Stimulated activated CD8-positive, alpha-beta memory T cell treated with anti-CD3 and anti-CD28 coated beads, Interleukin-7, amount 100 ng/mL, for 4 hours (primary cell): Measurements from ENCODE around the gene CCR2.
A peak's percentile ranks its signal among the peaks of the same experiment; 100 is the strongest.
"Not testable (repeated sequence)": the region's sequence is repeated elsewhere in the genome, so short reads cannot be mapped to it uniquely, and the experiment has no call there.

Experiments
- DNase-seq, 2 donors: peaks; one replicate each; pipeline ENCODE4 v3.0.0-alpha.2; 2020; ENCODE audit warnings: low read depth in 2 of 2

The CCR2 gene

DNA sequence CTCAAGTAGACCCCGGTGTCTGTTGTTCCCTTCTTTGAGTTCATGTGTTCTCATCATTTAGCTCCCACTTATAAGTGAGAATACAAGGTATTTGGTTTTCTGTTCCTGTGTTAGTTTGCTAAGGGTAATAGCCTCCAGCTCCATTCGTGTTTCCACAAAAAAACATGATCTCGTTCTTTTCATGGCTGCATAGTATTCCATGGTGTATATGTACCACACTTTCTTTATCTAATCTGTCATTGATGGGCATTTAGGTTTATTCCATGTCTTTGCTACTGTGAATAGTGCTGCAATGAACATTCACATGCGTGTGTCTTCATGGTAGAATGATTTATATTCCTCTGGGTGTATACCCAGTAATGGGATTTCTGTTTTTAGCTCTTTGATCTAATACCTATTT, 49.0 kb downstream of the CCR2 start:
- DNase-seq: not testable (repeated sequence)

DNA sequence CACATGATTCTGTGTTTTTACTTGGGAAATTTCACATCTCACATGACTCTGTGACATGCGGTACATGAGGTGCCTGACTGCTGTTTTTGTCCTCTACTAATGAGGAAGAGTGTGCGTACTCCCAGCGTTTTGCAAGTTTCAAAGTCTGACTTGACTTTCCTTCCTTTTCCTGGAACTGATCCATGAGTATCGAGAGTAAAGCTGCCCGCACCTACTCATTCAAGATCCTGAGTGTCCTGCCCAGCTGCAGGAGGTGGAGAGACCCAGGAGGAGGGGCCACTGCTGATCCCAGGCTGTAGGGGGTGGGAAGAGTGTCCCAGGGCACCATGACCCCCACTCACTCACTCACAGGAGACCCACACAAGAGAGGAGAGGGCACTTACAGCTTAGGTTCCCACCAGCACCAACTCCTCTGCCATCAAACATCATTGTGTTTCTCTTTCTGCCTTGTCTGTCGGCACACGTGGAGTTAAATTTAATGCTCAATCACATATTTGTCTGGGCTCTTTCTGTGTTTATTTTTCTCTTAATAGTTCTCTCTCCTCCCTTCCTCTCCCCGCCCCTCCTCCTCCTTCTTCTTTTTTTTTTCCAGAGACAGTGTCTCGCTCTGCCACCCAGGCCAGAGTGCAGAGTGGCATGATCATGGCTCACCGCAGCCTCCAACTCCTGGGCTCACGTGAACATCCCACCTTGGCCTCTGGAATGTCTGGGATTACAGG, 51.5 kb downstream of the CCR2 start:
- DNase-seq: no peak

DNA sequence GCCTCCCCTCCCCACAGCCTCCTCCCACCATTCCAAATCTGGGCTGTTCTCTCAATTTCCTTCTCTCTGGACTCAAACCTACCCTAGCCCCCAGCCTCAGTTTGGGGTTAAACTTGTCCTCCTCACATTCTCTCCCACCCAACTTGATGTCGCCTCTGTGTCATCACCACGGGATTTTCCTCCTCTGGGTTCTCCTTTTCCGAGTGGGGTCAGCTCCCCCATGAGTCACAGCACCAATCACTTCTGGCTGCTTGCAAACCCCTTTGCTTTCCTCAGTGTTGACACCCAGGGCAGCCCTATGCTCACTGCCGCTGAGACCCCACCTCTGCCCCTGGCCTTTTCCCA, 52.5 kb downstream of the CCR2 start:
- no peak for DNase-seq

DNA sequence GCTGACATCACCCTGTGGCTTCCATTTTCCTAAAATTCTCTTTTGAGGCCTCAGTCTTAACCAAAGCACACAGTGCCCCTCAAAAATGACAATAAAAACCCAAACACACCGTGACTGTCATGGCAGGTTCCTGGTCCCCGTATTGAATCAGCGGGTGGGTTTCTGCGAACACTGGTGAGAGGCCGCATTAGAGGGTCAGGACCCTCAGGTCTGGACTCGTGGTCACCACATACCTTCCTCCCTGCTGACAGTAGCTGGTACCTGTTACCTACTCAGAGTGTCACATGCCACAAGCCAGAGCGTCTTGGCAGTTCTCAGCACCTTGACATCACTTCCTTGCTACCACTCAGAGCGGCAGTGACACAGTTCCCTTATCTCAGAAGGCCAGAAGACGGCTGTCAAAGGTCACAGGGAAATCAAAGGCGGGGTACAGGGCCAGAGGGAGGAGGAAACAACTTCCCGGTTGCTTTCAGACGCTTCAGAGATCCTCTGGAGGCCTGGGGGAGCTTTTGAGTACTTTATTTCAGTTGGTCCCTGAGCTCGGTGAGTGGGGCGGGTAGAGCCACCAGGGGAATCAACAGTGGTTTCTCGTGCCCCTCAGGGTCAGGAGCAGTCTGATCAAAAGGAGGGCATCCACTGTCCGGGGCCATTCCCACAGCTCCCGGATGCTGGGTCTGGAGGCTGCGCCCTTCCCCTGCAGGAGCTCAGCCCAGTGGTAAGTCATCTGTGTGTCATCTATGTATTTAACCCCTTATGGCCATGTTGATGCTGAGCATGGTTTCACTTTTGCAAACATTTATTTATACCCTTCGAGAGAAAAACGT, 53.1 kb downstream of the CCR2 start, which contains the start of the genes CCR5AS and CCRL2:
TSS of gene CCR5AS (minus strand) at position 279 of the 824 bp plus-strand sequence.
TSS of gene CCRL2 (plus strand) at position 472 of the 824 bp plus-strand sequence. CDS start 821 bp downstream, outside the sequence.
- peak; percentile 20 to 33 for DNase-seq

DNA sequence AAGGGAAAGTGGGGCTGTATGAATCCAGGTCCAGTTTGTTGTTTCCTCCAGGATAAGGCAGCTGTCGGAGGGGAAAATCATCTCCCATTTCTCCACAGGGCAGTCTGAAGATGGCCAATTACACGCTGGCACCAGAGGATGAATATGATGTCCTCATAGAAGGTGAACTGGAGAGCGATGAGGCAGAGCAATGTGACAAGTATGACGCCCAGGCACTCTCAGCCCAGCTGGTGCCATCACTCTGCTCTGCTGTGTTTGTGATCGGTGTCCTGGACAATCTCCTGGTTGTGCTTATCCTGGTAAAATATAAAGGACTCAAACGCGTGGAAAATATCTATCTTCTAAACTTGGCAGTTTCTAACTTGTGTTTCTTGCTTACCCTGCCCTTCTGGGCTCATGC, 54.1 kb downstream of the CCR2 start:
- no peak for DNase-seq

DNA sequence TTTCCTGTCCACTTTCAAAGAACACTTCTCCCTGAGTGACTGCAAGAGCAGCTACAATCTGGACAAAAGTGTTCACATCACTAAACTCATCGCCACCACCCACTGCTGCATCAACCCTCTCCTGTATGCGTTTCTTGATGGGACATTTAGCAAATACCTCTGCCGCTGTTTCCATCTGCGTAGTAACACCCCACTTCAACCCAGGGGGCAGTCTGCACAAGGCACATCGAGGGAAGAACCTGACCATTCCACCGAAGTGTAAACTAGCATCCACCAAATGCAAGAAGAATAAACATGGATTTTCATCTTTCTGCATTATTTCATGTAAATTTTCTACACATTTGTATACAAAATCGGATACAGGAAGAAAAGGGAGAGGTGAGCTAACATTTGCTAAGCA, 54.9 kb downstream of the CCR2 start:
- no peak for DNase-seq

DNA sequence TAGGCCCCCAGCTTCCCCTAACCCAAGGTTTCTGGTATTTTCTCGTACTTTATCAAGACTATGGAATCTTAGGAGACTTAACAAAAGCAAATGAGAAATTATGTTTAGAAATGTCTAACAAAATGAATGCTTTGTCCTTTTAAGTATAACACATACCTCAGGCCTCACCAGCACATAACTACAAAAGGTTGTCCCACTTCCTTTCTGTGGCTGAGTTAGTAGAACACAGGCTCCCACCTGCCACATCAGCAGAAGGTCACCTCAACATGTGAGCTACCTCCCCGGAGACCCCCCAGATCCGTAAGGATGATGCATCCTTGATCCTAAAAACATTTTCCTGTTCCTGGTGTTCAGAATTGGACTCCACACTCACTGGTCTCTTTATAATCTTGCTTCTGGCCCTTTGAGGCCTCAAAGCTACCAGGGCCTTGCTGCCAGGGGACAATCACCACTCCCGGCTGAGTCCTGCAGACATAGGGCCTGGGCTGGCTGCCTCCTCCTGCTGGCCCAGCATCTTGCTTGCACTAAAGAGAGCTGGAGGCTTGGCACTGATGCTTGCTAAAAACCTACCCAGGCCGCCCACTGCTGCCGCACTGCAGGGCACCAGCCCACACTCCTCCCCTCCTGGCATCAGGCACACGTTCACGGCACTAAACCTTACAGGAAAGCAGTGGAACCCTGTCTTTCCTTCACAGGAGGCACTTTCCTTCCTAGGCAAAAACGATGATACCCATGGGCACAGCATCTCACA, 56.0 kb downstream of the CCR2 start:
- DNase-seq: no peak
